IPS-15b (cell line): ENCODE measurements around the gene ZFR.

Source experiments
- H3K27me3 ChIP-seq: one replicate; pipeline ENCODE4 v1.6.1; 2013; ENCODE audit warnings: low read length; ENCODE audit not compliant: control insufficient read depth, insufficient read depth
- H3K36me3 ChIP-seq: one replicate; pipeline ENCODE4 v1.6.1; 2013; ENCODE audit warnings: low read length; ENCODE audit not compliant: control insufficient read depth, insufficient read depth
- H3K4me1 ChIP-seq: one replicate; pipeline ENCODE4 v1.6.1; 2013; ENCODE audit warnings: mild to moderate bottlenecking, low read length; ENCODE audit not compliant: control insufficient read depth, insufficient read depth
- H3K4me3 ChIP-seq: one replicate; pipeline ENCODE4 v1.5.1; 2013; ENCODE audit warnings: low read depth, low read length
- H3K9ac ChIP-seq: one replicate; pipeline ENCODE4 v1.6.1; 2013; ENCODE audit warnings: low read depth, mild to moderate bottlenecking, low read length
- H3K9me3 ChIP-seq: one replicate; pipeline ENCODE4 v1.6.1; 2013; ENCODE audit warnings: mild to moderate bottlenecking, low read length; ENCODE audit not compliant: control insufficient read depth, insufficient read depth

Gene ZFR

DNA sequence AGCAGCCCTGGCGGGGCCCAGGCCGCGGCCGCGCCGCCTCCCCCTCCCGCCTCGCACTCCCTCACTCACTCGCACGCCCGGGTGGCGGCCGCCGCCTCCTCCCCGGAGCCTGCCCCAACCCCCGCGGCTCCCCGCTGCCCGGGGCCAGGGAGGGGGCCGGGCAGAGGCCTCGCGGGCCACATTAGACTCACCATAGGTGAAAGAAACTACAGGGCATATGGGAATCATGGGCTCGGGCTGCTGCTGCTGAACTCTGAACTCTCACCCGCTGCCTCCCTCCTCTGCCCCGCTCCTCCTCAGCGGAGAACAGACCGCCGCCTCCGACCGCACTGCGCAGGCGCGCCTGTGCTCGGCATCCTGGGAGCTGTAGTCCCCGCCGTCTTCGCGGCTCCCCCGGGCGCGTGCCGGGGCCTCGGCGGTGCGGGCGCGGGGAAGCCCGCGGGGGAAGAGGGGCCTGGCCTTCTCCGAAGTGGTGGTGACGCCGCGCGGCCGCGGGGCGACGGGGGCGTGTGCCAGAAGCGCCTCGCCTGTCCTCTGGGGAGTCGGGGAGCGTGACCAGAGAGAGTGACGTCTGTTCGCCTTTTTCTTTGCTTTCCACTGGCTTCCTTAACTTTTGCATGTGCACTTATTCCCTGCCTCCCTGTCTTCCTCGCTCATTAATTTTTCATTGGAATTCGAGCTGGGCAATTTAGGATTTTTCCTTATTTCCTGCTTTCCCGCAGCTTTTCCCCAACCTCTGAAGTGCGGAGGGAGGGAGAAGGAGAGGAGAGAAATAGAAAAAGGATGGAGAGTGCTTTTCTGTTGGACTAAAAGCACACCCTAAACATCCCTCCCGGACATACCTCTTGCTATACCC, at the start of gene ZFR:
Gene ZFR (minus strand): TSS at position 310 of the 856 bp plus-strand sequence. CDS start 82 bp downstream, at position 228.
- Histone ChIP-seq H3K4me1 (peaks cover 5% of the 10 kb centered on the region), H3K9ac (peak within 1 kb of the TSS; percentile 67), H3K27me3 (peaks cover 24% of the 10 kb centered on the region)

DNA sequence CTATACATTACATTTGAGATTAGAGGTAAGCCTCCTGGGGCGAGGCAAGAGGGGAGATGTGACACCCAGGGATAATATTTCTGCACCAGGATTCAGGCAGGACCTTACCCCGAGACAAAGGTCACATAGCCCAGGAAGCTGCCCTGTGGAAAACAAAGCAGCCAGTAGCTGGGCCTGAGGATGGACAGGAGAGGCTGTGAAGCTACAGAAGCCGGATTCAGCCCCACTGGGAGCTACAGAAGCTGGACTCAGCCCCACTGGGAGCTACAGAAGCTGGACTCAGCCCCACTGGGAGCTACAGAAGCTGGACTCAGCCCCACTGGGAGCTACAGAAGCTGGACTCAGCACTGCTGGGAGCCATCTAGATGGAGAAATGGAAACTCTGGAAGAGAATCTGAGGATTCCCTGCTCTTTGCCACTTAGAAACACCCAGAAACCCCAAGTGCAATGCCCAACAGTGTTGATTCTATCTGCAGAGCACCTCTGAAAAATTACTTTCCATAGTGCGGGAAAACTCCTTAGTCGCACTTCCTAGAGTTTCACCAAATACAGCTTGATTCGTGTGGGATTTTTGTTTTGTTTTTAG, 46.5 kb upstream of the ZFR start:
- Histone ChIP-seq H3K36me3 (no peaks in the 10 kb centered on the region), H3K27me3 (no peaks in the 10 kb centered on the region), H3K9me3 (no peaks in the 10 kb centered on the region), H3K4me1 (no peaks in the 10 kb centered on the region), H3K9ac (no peak overlapping the region), H3K4me3 (no peak overlapping the region)

More for the DNA sequence above, at the start of gene ZFR:
- Histone ChIP-seq H3K36me3 (no peaks in the 10 kb centered on the region), H3K9me3 (no peaks in the 10 kb centered on the region), H3K4me3 (peak within 1 kb of the TSS; percentile 87)

DNA sequence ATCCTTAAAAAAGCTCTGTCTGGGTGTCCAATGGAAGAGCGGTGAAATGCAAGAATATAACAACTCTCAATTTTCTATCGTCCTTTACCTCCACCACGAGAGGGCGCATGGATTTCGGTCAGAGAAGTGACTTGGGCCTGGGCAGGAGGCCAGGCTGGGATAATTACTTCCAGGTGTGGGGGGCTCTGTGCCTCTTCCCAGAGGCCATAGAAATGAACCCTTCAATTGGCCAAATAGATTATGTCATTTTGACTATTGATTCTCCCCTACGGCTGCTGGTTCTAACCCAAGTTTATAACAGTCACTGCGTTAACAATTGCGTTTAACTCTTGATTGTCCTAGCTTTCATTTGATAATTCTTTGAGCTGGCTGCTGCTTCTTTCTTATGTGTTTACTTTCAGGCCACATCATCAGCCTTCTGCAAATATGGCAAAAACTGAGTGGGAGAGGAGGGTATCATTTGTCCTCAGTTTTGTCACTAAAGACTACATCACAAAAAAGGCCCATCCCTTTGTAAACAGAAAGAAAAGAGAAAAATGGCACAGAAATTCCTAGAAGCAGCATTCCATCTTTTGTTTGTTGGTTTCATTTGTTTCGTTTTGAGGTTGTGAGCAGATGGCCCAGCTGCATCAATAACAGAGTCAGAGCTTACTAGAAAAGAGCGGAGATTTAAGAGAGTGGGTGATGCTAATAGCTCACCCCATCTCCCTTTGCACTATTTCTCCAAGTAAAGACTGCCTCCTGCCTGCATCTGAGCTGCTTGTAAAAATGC, 45.4 kb upstream of the ZFR start:
- no peaks in the 10 kb centered on the region for H3K36me3 ChIP-seq
- H3K4me3 ChIP-seq = no peak overlapping the region
- H3K27me3 ChIP-seq = no peaks in the 10 kb centered on the region
- H3K4me1 ChIP-seq = no peaks in the 10 kb centered on the region
- H3K9me3 ChIP-seq = no peaks in the 10 kb centered on the region
- H3K9ac ChIP-seq = no peak overlapping the region

DNA sequence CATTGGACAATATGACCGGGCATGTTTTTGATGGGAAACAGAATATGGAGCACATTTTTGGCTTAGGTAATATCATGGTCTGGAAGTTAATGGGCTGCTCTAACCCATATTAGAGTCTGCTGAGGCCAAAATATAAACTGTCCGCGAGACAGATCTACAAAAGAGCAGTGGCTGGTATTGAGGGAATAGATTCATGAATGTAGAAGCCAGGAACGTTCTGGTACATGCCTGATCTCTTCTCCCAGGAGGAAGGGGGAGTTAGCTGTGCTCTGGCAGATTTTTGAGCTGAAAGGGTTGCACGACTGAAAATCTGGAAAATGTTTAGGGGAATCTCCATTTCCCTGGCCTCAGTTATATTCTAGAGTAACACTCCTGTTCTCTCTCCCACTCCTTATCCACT, 42.9 kb upstream of the ZFR start:
- Histone ChIP-seq H3K4me3 (no peak overlapping the region), H3K27me3 (no peaks in the 10 kb centered on the region), H3K9ac (peak overlapping the region; percentile 12), H3K4me1 (no peaks in the 10 kb centered on the region), H3K9me3 (no peaks in the 10 kb centered on the region), H3K36me3 (no peaks in the 10 kb centered on the region)

DNA sequence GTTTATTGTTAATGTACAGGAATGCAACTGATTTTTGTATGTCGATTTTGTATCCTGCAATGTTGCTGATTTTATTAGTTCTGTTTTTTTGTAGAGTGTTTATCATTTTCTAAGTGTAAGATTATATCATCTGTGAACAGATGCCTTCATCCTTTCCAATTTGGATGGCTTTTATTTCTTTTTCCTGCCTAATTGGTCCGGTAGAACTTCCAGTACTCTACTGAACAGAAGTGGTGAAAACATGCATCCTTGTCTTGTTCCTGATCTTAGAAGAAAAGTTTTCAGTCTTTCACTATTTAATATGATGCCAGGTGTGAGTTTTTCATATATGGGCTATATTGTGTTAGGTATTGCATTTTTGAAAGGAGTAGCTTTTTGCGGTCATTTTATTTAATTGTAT, 42.5 kb upstream of the ZFR start:
- no peak overlapping the region for H3K4me3 ChIP-seq
- H3K36me3 ChIP-seq = no peaks in the 10 kb centered on the region
- H3K9me3 ChIP-seq = no peaks in the 10 kb centered on the region
- H3K9ac ChIP-seq = no peak overlapping the region
- no peaks in the 10 kb centered on the region for H3K27me3 ChIP-seq
- H3K4me1 ChIP-seq = no peaks in the 10 kb centered on the region

DNA sequence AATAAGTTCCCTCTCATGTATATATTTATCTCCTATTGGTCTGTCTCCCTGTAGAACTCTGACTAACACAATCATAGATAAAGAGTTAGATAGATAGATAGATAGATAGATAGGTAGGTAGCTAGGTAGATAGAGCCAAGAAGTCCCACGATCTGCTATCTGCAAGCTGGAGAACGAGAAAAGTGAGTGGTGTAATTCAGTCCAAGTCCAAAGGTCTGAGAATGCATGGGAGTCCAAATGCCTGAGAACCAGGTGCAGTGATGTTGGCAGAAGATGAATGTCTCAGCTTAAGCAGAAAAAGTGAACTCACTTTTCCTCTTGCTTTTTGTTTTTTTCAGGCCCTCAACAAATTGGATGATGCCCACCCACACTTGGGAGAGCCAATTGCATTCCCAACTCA, 37.7 kb upstream of the ZFR start:
- no peaks in the 10 kb centered on the region for H3K9me3 ChIP-seq
- no peak overlapping the region for H3K4me3 ChIP-seq
- H3K36me3 ChIP-seq = no peaks in the 10 kb centered on the region
- no peak overlapping the region for H3K9ac ChIP-seq
- H3K27me3 ChIP-seq = no peaks in the 10 kb centered on the region
- no peaks in the 10 kb centered on the region for H3K4me1 ChIP-seq

DNA sequence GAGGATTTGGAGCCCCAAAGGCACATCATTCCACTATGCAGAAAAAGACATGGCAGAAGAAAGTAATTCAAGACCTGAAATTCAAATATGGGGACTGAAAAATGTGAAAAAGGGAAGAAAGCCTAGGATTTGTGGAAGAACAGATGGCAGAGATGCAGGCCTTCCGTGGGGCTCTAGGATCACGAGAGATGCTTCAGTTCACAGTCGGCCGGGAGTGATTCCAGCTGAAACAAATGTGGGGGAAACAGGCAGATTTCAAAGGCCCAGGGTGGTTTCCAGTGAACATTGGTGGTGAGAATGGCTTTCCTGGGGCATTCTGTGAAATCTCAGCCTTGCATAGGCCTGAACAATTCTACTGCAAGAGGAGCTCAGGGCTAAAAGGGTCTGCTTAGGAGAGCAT, 34.6 kb upstream of the ZFR start:
- no peaks in the 10 kb centered on the region for H3K36me3 ChIP-seq
- no peak overlapping the region for H3K9ac ChIP-seq
- H3K9me3 ChIP-seq = no peaks in the 10 kb centered on the region
- no peak overlapping the region for H3K4me3 ChIP-seq
- H3K4me1 ChIP-seq = peaks cover 5% of the 10 kb centered on the region
- no peaks in the 10 kb centered on the region for H3K27me3 ChIP-seq

DNA sequence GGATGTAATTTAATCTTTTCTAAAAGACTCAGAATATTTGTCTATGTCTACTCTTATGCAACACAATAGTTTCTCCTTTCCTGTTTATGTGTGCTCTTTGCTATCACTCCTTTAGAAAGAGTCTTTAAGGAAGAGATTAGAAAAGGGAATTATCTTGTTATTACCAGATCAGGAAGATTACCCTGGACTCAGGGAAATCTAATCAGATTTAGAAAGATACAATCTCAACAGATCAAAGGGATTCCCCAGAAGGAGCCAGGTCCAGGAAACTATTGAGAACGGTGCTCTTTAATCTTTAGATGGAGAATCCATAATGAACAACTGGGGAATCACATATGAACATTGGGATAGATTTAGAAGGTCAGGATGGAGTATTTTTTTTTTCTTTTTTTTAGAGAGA, 32.4 kb upstream of the ZFR start:
- H3K9me3 ChIP-seq = no peaks in the 10 kb centered on the region
- peaks cover 5% of the 10 kb centered on the region for H3K4me1 ChIP-seq
- no peaks in the 10 kb centered on the region for H3K27me3 ChIP-seq
- no peak overlapping the region for H3K9ac ChIP-seq
- H3K36me3 ChIP-seq = no peaks in the 10 kb centered on the region
- no peak overlapping the region for H3K4me3 ChIP-seq

DNA sequence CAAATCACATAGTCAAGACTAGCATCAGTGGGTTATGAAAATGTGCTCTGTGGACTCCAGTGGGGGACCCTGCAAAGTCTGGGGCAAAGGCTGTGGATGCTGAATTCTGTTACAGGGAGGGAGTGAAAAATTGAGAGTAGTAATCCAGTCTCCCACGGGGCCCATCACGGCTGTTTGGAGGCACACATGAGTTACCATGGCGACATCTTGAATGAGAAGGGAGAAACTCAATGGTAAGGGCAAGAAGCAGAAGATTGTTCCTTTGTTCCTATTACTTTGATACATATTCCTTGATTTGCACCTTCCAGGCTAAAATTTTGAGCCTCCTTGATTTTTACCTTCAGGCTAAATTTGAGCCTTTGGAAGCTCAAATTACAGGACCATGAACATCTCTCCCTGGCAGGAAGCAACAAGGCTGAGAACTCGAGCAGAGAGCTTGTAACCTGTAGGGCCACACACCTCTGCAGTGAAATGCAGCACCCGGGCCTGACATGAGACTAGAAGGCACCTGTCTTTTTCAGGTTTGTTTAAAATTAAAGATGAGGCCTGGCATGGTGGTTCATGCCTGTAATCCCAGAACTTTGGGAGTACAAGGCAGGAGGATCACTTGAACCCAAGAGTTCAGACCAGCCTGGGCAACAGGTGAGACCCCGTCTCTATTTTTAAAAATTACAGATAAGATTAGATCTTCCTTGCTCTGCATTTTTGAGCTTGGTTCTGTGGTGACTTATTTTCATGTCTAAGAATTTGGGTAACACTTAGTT, 31.0 kb upstream of the ZFR start:
- H3K4me3 ChIP-seq = no peak overlapping the region
- H3K27me3 ChIP-seq = no peaks in the 10 kb centered on the region
- H3K36me3 ChIP-seq = no peaks in the 10 kb centered on the region
- no peaks in the 10 kb centered on the region for H3K9me3 ChIP-seq
- no peak overlapping the region for H3K9ac ChIP-seq
- peaks cover 5% of the 10 kb centered on the region for H3K4me1 ChIP-seq

DNA sequence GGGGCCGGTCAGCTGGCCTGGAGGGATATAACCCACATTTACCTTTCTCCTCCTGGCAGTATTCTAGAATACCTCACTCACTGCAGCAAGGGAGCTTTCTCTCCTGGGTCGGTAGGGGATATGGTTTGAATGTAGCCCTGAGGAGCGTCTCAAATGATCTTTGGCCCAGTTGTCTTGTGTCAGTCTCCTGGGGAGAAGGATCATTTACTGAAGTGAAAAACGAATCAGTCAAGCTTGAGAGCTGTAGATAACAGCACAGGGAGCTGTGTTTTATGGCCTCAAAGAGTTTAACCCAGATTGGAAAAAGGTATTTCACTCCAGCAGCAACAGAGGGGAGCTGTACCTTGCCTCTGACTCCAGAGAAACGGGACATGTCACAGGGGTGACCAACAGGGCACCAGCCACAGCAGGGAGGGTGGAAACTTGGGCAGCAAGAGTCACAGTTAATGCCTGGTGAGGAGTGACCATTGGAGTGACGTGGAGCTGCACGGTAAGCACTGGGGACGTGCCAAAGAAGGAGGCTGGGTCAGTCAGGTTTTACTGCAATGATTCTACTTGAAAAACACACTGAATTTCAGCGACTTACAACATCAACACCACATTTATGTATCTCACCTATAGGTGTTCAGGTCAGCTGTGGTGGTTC, 29.8 kb upstream of the ZFR start:
- H3K36me3 ChIP-seq = no peaks in the 10 kb centered on the region
- H3K4me3 ChIP-seq = peak overlapping the region; percentile 32
- no peaks in the 10 kb centered on the region for H3K9me3 ChIP-seq
- H3K4me1 ChIP-seq = peaks cover 5% of the 10 kb centered on the region
- H3K27me3 ChIP-seq = no peaks in the 10 kb centered on the region
- no peak overlapping the region for H3K9ac ChIP-seq

DNA sequence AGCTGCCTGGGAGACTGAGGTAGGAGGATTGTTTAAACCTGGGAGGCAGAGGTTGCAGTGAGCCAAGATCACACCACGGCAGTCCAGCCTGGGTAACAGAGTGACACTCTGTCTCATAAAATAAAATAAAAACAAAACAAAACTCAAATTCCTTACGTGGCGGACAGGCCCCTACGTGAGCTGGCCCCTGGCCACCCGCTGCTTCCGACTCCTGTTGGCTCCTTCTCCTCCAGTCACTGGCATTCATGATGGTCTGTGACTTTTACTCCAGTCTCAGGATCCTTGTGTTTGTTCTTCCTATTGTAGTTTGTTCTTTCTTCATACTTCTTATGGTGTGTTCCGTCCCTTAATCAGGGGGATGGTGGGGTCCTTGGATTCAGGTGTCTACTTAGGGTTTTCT, 28.5 kb upstream of the ZFR start:
- Histone ChIP-seq H3K36me3 (no peaks in the 10 kb centered on the region), H3K27me3 (no peaks in the 10 kb centered on the region), H3K9me3 (no peaks in the 10 kb centered on the region), H3K9ac (no peak overlapping the region), H3K4me3 (no peak overlapping the region), H3K4me1 (peaks cover 5% of the 10 kb centered on the region)
